BJ (cell line): Measurements from ENCODE around the gene PVALB. TPM values are rescaled to one million over a fixed set of nuclear protein-coding genes. Genes with fewer than 3 reads are reported as not detected.

ENCODE experiments used
- CTCF ChIA-PET: fragments of 350-600 bp; formaldehyde crosslinking; extraction: SDS; loops from one replicate; lab custom pipeline; 2021; ENCODE audit warnings: antibody characterized with exemption, inconsistent platforms; lab: Yijun Ruan, JAX
- POLR2A ChIA-PET: fragments of 300-600 bp; sonication (Branson Sonifier 250); formaldehyde crosslinking; extraction: SDS; loops from one replicate; lab custom pipeline; 2021; ENCODE audit warnings: antibody characterized with exemption; lab: Charles Lee
- DNase-seq: peaks from one replicate; pipeline ENCODE4 v3.0.0-alpha.2; 2011; ENCODE audit warnings: low read depth
- H3K27me3 ChIP-seq: 2 replicates; pipeline ENCODE4 v1.6.0; 2011; ENCODE audit warnings: low read length; ENCODE audit not compliant: control insufficient read depth, insufficient read depth
- H3K36me3 ChIP-seq: 2 replicates; pipeline ENCODE4 v1.5.1; 2011; ENCODE audit warnings: low read length; ENCODE audit not compliant: control insufficient read depth, insufficient read depth
- H3K4me3 ChIP-seq: 2 replicates; pipeline ENCODE4 v1.5.1; 2011; ENCODE audit warnings: low read depth, mild to moderate bottlenecking, control low read depth, low read length
- CTCF ChIP-seq: IDR thresholded peaks from 2 replicates; pipeline ENCODE4 v1.5.1; 2011; ENCODE audit warnings: low read depth, mild to moderate bottlenecking, control low read depth, inconsistent platforms, low read length, moderate library complexity; ENCODE audit not compliant: insufficient read depth
- polyA plus RNA-seq: library from polyadenylated mRNA; depleted of rRNA; stranded (reverse); fragments of >200 nt; gene quantifications from 2 replicates; pipeline ENCODE4 v1.2.3, GENCODE V29; 2011

PVALB gene
- polyA plus RNA-seq, 1 experiment, result not detected

GRCh38 chr22:36781656-36782627, 34.9 kb downstream of the PVALB start:
- H3K36me3 ChIP-seq, result no peaks in the 10 kb centered on the region
- ChIA-PET CTCF (interaction anchor here (0.6 to 10.4 kb wide), 26 partner anchors 9 to 421 kb away, joined by 3 to 89 read pairs (median 4); partner anchors contain the start of genes NCF4 and TST), POLR2A (no interaction called here)
- no peak overlapping the region for H3K4me3 ChIP-seq
- TF ChIP-seq CTCF, result peak; percentile 91
- no peak for DNase-seq
- peaks cover 18% of the 10 kb centered on the region for H3K27me3 ChIP-seq

GRCh38 chr22:36778020-36778419, 38.8 kb downstream of the PVALB start:
- Histone ChIP-seq H3K36me3 (no peaks in the 10 kb centered on the region), H3K27me3 (no peaks in the 10 kb centered on the region), H3K4me3 (no peak overlapping the region)
- ChIA-PET CTCF (interaction anchor here (1.2 to 10.4 kb wide), 3 partner anchors 80 to 422 kb away, joined by 3 to 89 read pairs (median 4); partner anchors contain the start of gene NCF4), POLR2A (no interaction called here)
- no peak for TF ChIP-seq CTCF
- no peak for DNase-seq

- POLR2A ChIA-PET, result interaction anchor here (0.8 kb wide), 1 partner anchor 15 kb away, joined by 3 read pairs; no protein-coding TSS in a partner anchor
Observed at GRCh38 chr22:36776722-36777121, 40.1 kb downstream of the PVALB start.

GRCh38 chr22:36775964-36776669, 40.7 kb downstream of the PVALB start, which contains the start of gene IFT27:
TSS of gene IFT27 (minus strand) at chr22:36776119. CDS start at chr22:36775707, 412 bp downstream.
- POLR2A ChIA-PET, result interaction anchor here (0.7 to 0.8 kb wide), 2 partner anchors 14 to 599 kb away, joined by 3 read pairs; no protein-coding TSS in a partner anchor
- no peaks in the 10 kb centered on the region for H3K27me3 ChIP-seq
- TF ChIP-seq CTCF, result no peak
- peak within 1 kb of the TSS; percentile 81 for H3K4me3 ChIP-seq
- CTCF ChIA-PET, result interaction anchor here (0.6 to 3.9 kb wide), 11 partner anchors 11 to 246 kb away, joined by 3 to 37 read pairs (median 3); no protein-coding TSS in a partner anchor
- peak; percentile 100 for DNase-seq
- H3K36me3 ChIP-seq, result no peaks in the 10 kb centered on the region

More at GRCh38 chr22:36776722-36777121, 40.1 kb downstream of the PVALB start:
- H3K4me3 ChIP-seq, result no peak overlapping the region
- no peak for TF ChIP-seq CTCF
- no peaks in the 10 kb centered on the region for H3K36me3 ChIP-seq
- DNase-seq, result no peak
- CTCF ChIA-PET, result interaction anchor here (1.1 to 2.3 kb wide), 3 partner anchors 80 to 230 kb away, joined by 3 to 13 read pairs (median 6); no protein-coding TSS in a partner anchor
- no peaks in the 10 kb centered on the region for H3K27me3 ChIP-seq
